Measurements from ENCODE around the gene SGCA. TPM values are rescaled to one million over a fixed set of nuclear protein-coding genes. Genes with fewer than 3 reads are reported as not detected.

The SGCA gene
- total and polyA plus RNA-seq, 2 donors (not counting 3 experiments of a cell fraction or from before 2014, with no cell fraction given), result not detected

DNA sequence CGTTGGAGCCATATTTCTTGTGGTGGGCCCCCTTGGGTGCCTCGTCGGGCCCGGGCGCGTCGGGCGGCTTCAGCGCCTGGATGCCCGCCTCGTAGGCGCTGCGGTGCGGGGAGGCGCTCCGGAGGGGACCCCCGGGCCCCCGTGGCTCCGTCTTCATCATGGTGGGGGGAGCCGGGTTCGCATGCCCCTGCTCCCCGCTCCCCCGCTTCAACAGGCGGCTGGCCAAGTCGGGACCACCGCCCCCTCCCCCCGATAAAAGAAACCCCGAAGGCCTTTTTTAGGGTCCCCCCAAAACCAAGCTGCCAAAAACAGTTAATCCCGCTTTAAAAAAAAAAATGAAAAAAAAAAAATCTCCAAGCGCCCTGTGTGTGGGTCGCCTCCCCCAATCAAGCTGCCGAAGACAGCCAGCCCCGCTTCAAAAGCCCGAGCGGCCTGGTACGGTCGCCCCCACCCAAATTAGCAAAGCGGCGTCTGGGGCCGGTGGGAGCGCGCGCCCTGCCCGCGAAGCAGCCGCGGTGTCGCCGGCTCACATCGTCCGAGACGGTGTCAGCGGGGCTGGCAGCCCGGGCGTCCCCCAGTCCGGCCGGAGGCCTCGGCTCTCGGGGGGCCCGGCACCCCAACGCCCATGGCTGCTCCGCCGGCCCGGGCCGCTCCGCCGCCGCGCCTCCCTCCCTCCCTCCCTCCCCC lies 15.3 kb upstream of the SGCA start, which contains the start of gene PPP1R9B:
Gene PPP1R9B, minus strand, starts transcription at position 324 of the 687 bp plus-strand sequence. Its CDS starts 164 bp downstream, at position 160.
- Histone ChIP-seq H3K9ac (replicated peaks; ENCODE audit: extremely low read depth, insufficient read depth, low read length) (peak within 1 kb of the TSS; percentile 76), H3K4me2 (ENCODE audit: insufficient read depth, low read length) (peak within 1 kb of the TSS; percentile 54), H3K36me3 (ENCODE audit: control insufficient read depth in 2 of 2, extremely low read depth in 1 of 2, insufficient read depth in 2 of 2, low read length in 2 of 2) (no peaks in the 10 kb centered on the region), H3K79me2 (ENCODE audit: control insufficient read depth, insufficient read depth, low read length) (peaks cover 52% of the 10 kb centered on the region), H3K4me1 (ENCODE audit: control insufficient read depth, extremely low read depth, insufficient read depth, low read length) (peaks cover 32% of the 10 kb centered on the region), H3K27me3 (ENCODE audit: control insufficient read depth in 2 of 2, insufficient read depth in 2 of 2, low read length in 2 of 2) (no peaks in the 10 kb centered on the region), H3K9me1 (replicated peaks; ENCODE audit: control insufficient read depth, extremely low read depth, insufficient read depth, low read length) (no peaks in the 10 kb centered on the region), H2AFZ (ENCODE audit: low read depth, low read length) (no peak within 1 kb of the TSS), H3K9me3 (replicated peaks; ENCODE audit: control insufficient read depth, insufficient read depth, low read length) (no peaks in the 10 kb centered on the region), H4K20me1 (replicated peaks; ENCODE audit: control insufficient read depth, extremely low read depth, insufficient read depth, low read length) (no peaks in the 10 kb centered on the region), H3K27ac (ENCODE audit: insufficient read depth, low read depth, low read length) (peak within 1 kb of the TSS; percentile 54), H3K4me3 (replicated peaks in 1 of 3; ENCODE audit: insufficient read depth in 1 of 3, low read depth in 1 of 3, low read length in 3 of 3) (peak within 1 kb of the TSS; percentile 53 to 85 (median 82))
- TSS peak; percentile 62 for BruUV-seq (replicated peaks)
- POLR2A ChIA-PET, result no interaction called here
- DNase-seq (ENCODE audit: low read depth, low spot score) (no peak), FAIRE-seq (no peak)
- CTCF ChIA-PET, result interaction anchor here (1.3 to 4.3 kb wide), 7 partner anchors 11 to 56 kb away, joined by 3 to 47 read pairs (median 15); partner anchors contain the start of genes PDK2 and SAMD14
- no peak for TF ChIP-seq JUN (IDR thresholded peaks at IDR 0.05; ENCODE audit: borderline replicate concordance, insufficient read depth, insufficient read length, low read depth)
- TF ChIP-seq, protein P1, sequence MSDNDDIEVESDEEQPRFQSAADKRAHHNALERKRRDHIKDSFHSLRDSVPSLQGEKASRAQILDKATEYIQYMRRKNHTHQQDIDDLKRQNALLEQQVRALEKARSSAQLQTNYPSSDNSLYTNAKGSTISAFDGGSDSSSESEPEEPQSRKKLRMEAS (IDR thresholded peaks at IDR 0.05; ENCODE audit: insufficient read depth, insufficient read length), result no peak
- TF ChIP-seq, protein P2, sequence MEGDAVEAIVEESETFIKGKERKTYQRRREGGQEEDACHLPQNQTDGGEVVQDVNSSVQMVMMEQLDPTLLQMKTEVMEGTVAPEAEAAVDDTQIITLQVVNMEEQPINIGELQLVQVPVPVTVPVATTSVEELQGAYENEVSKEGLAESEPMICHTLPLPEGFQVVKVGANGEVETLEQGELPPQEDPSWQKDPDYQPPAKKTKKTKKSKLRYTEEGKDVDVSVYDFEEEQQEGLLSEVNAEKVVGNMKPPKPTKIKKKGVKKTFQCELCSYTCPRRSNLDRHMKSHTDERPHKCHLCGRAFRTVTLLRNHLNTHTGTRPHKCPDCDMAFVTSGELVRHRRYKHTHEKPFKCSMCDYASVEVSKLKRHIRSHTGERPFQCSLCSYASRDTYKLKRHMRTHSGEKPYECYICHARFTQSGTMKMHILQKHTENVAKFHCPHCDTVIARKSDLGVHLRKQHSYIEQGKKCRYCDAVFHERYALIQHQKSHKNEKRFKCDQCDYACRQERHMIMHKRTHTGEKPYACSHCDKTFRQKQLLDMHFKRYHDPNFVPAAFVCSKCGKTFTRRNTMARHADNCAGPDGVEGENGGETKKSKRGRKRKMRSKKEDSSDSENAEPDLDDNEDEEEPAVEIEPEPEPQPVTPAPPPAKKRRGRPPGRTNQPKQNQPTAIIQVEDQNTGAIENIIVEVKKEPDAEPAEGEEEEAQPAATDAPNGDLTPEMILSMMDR (IDR thresholded peaks at IDR 0.05; ENCODE audit: extremely low read depth in 1 of 2, insufficient read depth in 1 of 2, low read depth in 1 of 2, low read length in 2 of 2), result no peak
- TF ChIP-seq FOS (IDR thresholded peaks at IDR 0.05; ENCODE audit: borderline replicate concordance, insufficient read depth, low read length), result no peak
- no peak for TF ChIP-seq GATA2 (IDR thresholded peaks at IDR 0.05; ENCODE audit: insufficient read depth, insufficient read length, low read depth, low read length)
- TF ChIP-seq POLR2AphosphoS5 (IDR thresholded peaks at IDR 0.05; ENCODE audit: insufficient read depth, low read depth, low read length), result no peak
- TF ChIP-seq POLR2A (IDR thresholded peaks at IDR 0.05; ENCODE audit: low read depth, low read length), result no peak
- TF ChIP-seq EZH2 (IDR thresholded peaks at IDR 0.05; ENCODE audit: borderline replicate concordance, low read depth, low read length, severe bottlenecking), result no peak
- no peak for TF ChIP-seq MYC (IDR thresholded peaks at IDR 0.05; ENCODE audit: low read depth, low read length)
- intact Hi-C loops (cut with micrococcal nuclease) (no loop called here), dilution Hi-C loops (cut with MboI; ENCODE audit: extremely low pct_ligation_motif_present, low sequenced_read_pairs) (no loop called here)

Data from endothelial cell of umbilical vein (primary cell).